Activated CD8-positive, alpha-beta T cell treated with anti-CD3 and anti-CD28 coated beads for 36 hours (primary cell): ENCODE measurements around the gene SPOCD1. TPM values are rescaled to one million over a fixed set of nuclear protein-coding genes. Genes with fewer than 3 reads are reported as not detected.

Source experiments
- ATAC-seq: fragments of 200-7000 bp; cut with Tn5 transposase; one replicate; pipeline ENCODE4 v1.10.0; 2021; ENCODE audit warnings: mild to moderate bottlenecking, moderate library complexity
- CTCF ChIA-PET: fragments of 350-600 bp; sonication (Branson Sonifier 250); formaldehyde crosslinking; loops from one replicate; lab custom pipeline; 2021; ENCODE audit warnings: antibody characterized with exemption; lab: Charles Lee
- POLR2A ChIA-PET: fragments of 350-600 bp; sonication (Branson Sonifier 250); formaldehyde crosslinking; loops from one replicate; lab custom pipeline; 2021; ENCODE audit warnings: antibody characterized with exemption; lab: Charles Lee
- DNase-seq: peaks from one replicate; pipeline ENCODE4 v3.0.0-alpha.2; 2020
- H3K27ac Mint-ChIP-seq: one replicate; pipeline ENCODE4 v1.8.0; 2021; ENCODE audit warnings: mild to moderate bottlenecking, mixed read lengths
- H3K27me3 Mint-ChIP-seq: one replicate; pipeline ENCODE4 v1.8.0; 2021; ENCODE audit warnings: mixed read lengths
- H3K36me3 Mint-ChIP-seq: one replicate; pipeline ENCODE4 v1.8.0; 2021; ENCODE audit warnings: low read depth, mixed read lengths
- H3K4me1 Mint-ChIP-seq: one replicate; pipeline ENCODE4 v1.8.0; 2021; ENCODE audit warnings: low read depth, mixed read lengths
- H3K4me3 Mint-ChIP-seq: one replicate; pipeline ENCODE4 v1.8.0; 2021; ENCODE audit warnings: mild to moderate bottlenecking, moderate library complexity, mixed read lengths
- H3K9me3 Mint-ChIP-seq: one replicate; pipeline ENCODE4 v1.8.0; 2021; ENCODE audit warnings: mixed read lengths
- intact Hi-C: fragments of 100-400 bp; cut with micrococcal nuclease; formaldehyde crosslinking; loops from one replicate; pipeline ENCODE4 v1.10.0; 2022
- microRNA-seq: library from miRNA; unstranded; fragments of <30 nt; microRNA quantifications from one replicate; pipeline ENCODE4 v1.2.0, GENCODE V29; 2022; ENCODE audit warnings: borderline microRNAs expressed, borderline replicate concordance
- total RNA-seq, 2 experiments: library from RNA; stranded (reverse); gene quantifications; one replicate each; pipeline ENCODE4 v1.2.3, GENCODE V29; 2021
- TF ChIP-seq, protein P1 (sequence below): fragments of 200-600 bp; IDR thresholded peaks from one replicate; pipeline ENCODE4 v1.8.0; 2022; ENCODE audit warnings: antibody characterized with exemption, mild to moderate bottlenecking

SPOCD1 gene
- total RNA-seq, 2 experiments from 2014 or later, result not detected

DNA sequence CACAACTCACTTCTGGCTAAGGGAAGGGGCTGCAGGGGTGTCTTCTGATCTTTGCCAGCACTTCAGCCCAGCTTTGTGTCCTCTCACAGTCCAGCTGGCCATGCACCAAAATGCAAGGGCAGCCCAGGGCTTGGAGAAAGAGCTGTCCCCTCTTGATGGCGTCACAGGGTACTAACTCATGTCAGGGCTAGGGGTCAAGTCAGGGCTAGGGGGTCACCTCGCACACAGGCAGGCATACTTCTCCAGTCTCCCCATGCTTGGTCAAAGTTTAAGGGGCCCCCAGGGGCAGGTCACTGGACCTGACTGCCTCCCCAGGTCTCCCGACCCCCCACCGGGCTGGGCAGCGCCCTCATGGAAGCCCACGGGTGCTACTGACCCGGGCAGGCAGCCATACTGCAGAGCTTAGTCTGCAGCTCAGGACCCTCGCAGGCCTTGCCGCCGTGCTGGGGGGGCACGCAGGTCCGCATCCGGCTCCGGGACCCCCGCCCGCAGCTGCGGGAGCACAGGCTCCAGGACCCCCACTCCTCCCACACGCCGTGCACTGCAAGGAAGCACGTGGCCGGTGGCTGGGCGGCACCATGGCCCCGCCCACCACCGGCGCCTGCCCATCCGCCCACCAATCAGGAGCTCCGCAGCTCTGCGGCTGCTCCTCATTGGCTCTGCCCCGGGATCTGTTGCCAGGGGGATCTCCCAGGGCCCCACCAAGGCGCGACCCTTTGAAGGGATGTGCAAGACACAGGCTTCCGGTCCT, 73.2 kb downstream of the SPOCD1 start:
- POLR2A ChIA-PET, result no interaction called here
- intact Hi-C loops, result no loop called here
- Mint-ChIP-seq H3K27me3 (no peaks in the 10 kb centered on the region), H3K4me3 (no peak overlapping the region), H3K9me3 (no peaks in the 10 kb centered on the region), H3K4me1 (peaks cover 16% of the 10 kb centered on the region), H3K36me3 (no peaks in the 10 kb centered on the region), H3K27ac (no peak overlapping the region)
- DNase-seq (no peak), ATAC-seq (no peak)
- TF ChIP-seq, protein P1, sequence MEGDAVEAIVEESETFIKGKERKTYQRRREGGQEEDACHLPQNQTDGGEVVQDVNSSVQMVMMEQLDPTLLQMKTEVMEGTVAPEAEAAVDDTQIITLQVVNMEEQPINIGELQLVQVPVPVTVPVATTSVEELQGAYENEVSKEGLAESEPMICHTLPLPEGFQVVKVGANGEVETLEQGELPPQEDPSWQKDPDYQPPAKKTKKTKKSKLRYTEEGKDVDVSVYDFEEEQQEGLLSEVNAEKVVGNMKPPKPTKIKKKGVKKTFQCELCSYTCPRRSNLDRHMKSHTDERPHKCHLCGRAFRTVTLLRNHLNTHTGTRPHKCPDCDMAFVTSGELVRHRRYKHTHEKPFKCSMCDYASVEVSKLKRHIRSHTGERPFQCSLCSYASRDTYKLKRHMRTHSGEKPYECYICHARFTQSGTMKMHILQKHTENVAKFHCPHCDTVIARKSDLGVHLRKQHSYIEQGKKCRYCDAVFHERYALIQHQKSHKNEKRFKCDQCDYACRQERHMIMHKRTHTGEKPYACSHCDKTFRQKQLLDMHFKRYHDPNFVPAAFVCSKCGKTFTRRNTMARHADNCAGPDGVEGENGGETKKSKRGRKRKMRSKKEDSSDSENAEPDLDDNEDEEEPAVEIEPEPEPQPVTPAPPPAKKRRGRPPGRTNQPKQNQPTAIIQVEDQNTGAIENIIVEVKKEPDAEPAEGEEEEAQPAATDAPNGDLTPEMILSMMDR, result no peak
- CTCF ChIA-PET, result no interaction called here

Small RNA genes lying within 50 kb of the gene (microRNA-seq; reads per million reads assigned to microRNA genes)
- not detected for gene MIR4254

Other genes with a start within 250 kb of the SPOCD1 start
- not detected for gene TINAGL1, start 239.5 kb downstream of the SPOCD1 start, total RNA-seq
- not detected for gene HCRTR1, start 198.3 kb downstream of the SPOCD1 start, total RNA-seq
- gene PEF1, start 171.1 kb downstream of the SPOCD1 start, total RNA-seq, result 10 to 100 TPM; 58.1 to 61.9 TPM
- gene COL16A1, start 112.0 kb downstream of the SPOCD1 start, total RNA-seq, result under 1 TPM in 1 of 2 experiments, not detected in 1; 0.34 TPM
- gene ADGRB2, start 51.7 kb downstream of the SPOCD1 start, total RNA-seq, result under 1 TPM; 0.54 to 0.56 TPM
- gene PTP4A2, start 122.3 kb upstream of the SPOCD1 start, total RNA-seq, result 100 to 1,000 TPM; 273 to 296 TPM
- gene KHDRBS1, start 197.8 kb upstream of the SPOCD1 start, total RNA-seq, result 100 to 1,000 TPM; 201 to 203 TPM